Gastroesophageal sphincter (tissue), 3 donors: Measurements from ENCODE around the gene ZDHHC3.

Experiments
- EP300 ChIP-seq: sonication (generic); formaldehyde crosslinking; IDR thresholded peaks from one replicate; pipeline ENCODE4 v1.6.1; 2017; ENCODE audit warnings: antibody characterized with exemption, mild to moderate bottlenecking
- POLR2A ChIP-seq, 2 donors: fragments of 450-650 bp; IDR thresholded peaks; one replicate each; pipeline ENCODE4 v1.6.1; 2017; ENCODE audit warnings: antibody characterized with exemption in 2 of 2, mild to moderate bottlenecking in 2 of 2, moderate library complexity in 1 of 2
- TF ChIP-seq, protein P1 (sequence below), 4 experiments: fragments of 200-600 bp in 2 of 4; fragments of 450-650 bp in 2 of 4; sonication (generic) in 1 of 4; IDR thresholded peaks; one replicate each; pipeline ENCODE4 v1.5.1; 2017 to 2019; ENCODE audit warnings: antibody characterized with exemption in 4 of 4, mild to moderate bottlenecking in 2 of 4, moderate library complexity in 2 of 4

- TF ChIP-seq, protein P1, sequence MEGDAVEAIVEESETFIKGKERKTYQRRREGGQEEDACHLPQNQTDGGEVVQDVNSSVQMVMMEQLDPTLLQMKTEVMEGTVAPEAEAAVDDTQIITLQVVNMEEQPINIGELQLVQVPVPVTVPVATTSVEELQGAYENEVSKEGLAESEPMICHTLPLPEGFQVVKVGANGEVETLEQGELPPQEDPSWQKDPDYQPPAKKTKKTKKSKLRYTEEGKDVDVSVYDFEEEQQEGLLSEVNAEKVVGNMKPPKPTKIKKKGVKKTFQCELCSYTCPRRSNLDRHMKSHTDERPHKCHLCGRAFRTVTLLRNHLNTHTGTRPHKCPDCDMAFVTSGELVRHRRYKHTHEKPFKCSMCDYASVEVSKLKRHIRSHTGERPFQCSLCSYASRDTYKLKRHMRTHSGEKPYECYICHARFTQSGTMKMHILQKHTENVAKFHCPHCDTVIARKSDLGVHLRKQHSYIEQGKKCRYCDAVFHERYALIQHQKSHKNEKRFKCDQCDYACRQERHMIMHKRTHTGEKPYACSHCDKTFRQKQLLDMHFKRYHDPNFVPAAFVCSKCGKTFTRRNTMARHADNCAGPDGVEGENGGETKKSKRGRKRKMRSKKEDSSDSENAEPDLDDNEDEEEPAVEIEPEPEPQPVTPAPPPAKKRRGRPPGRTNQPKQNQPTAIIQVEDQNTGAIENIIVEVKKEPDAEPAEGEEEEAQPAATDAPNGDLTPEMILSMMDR (IDR thresholded peaks at IDR 0.05), result no peak
- TF ChIP-seq POLR2A (IDR thresholded peaks at IDR 0.05) (no peak), EP300 (no peak)
These were observed 21.0 kb downstream of the ZDHHC3 start for GRCh38 chr3:44954962-44955361.
